GM23248 (cell line): ENCODE results near the gene CYP11A1. TPM values are rescaled to one million over a fixed set of nuclear protein-coding genes. Genes with fewer than 3 reads are reported as not detected.

Experiments
- DNase-seq: peaks from one replicate; pipeline ENCODE4 v3.0.0-alpha.2; 2015
- H2AFZ ChIP-seq: fragments of 200-600 bp; sonication (generic); 2 replicates; pipeline ENCODE4 v1.6.1; 2016; ENCODE audit warnings: antibody characterized with exemption
- H3F3A ChIP-seq: fragments of 200-600 bp; sonication (generic); 2 replicates; pipeline ENCODE4 v1.6.1; 2016; ENCODE audit warnings: mild to moderate bottlenecking, antibody characterized with exemption, mixed run types; ENCODE audit not compliant: insufficient read depth
- H3K27ac ChIP-seq: fragments of 200-600 bp; sonication (generic); 2 replicates; pipeline ENCODE4 v1.5.1; 2016; ENCODE audit warnings: mild to moderate bottlenecking
- H3K27me3 ChIP-seq: fragments of 200-600 bp; sonication (generic); replicated peaks from 2 replicates; pipeline ENCODE4 v1.6.1; 2016; ENCODE audit warnings: mild to moderate bottlenecking; ENCODE audit not compliant: insufficient read depth
- H3K36me3 ChIP-seq: fragments of 200-600 bp; sonication (generic); 2 replicates; pipeline ENCODE4 v1.6.1; 2016; ENCODE audit warnings: low read depth, mild to moderate bottlenecking
- H3K4me1 ChIP-seq: fragments of 200-600 bp; sonication (generic); 2 replicates; pipeline ENCODE4 v1.6.1; 2016; ENCODE audit warnings: mild to moderate bottlenecking; ENCODE audit not compliant: insufficient read depth
- H3K4me2 ChIP-seq: fragments of 200-600 bp; sonication (generic); one replicate; pipeline ENCODE4 v1.6.1; 2016; ENCODE audit warnings: mild to moderate bottlenecking; ENCODE audit not compliant: unreplicated experiment
- H3K4me3 ChIP-seq: fragments of 200-600 bp; sonication (generic); 2 replicates; pipeline ENCODE4 v1.5.1; 2016; ENCODE audit warnings: mild to moderate bottlenecking
- H3K79me2 ChIP-seq: fragments of 200-600 bp; sonication (generic); 2 replicates; pipeline ENCODE4 v1.6.1; 2016; ENCODE audit warnings: mild to moderate bottlenecking; ENCODE audit not compliant: insufficient read depth
- H3K9ac ChIP-seq: fragments of 200-600 bp; sonication (generic); 2 replicates; pipeline ENCODE4 v1.6.1; 2016; ENCODE audit warnings: mild to moderate bottlenecking
- H3K9me2 ChIP-seq: fragments of 200-600 bp; sonication (generic); 2 replicates; pipeline ENCODE4 v1.6.1; 2016; ENCODE audit warnings: mixed run types, mild to moderate bottlenecking, moderate library complexity; ENCODE audit not compliant: insufficient read depth
- H3K9me3 ChIP-seq: fragments of 200-600 bp; sonication (generic); one replicate; pipeline ENCODE4 v1.6.1; 2017; ENCODE audit warnings: low read depth
- H4K20me1 ChIP-seq: fragments of 200-600 bp; sonication (generic); 2 replicates; pipeline ENCODE4 v1.6.0; 2016; ENCODE audit not compliant: insufficient read depth
- EZH2 ChIP-seq: fragments of 200-600 bp; sonication (generic); IDR thresholded peaks from 2 replicates; pipeline ENCODE4 v1.6.1; 2018; ENCODE audit warnings: antibody characterized with exemption, mild to moderate bottlenecking; ENCODE audit not compliant: insufficient read depth, poor library complexity, severe bottlenecking
- EZH2phosphoT487 ChIP-seq: fragments of 200-600 bp; sonication (generic); IDR thresholded peaks from 2 replicates; pipeline ENCODE4 v1.6.1; 2018; ENCODE audit warnings: antibody characterized with exemption, moderate library complexity, mild to moderate bottlenecking, low read depth; ENCODE audit not compliant: insufficient read depth
- WGBS, 2 experiments: methylation state at CpG; one replicate each; pipeline ENCODE4 v1.1.6; 2015 to 2017; ENCODE audit warnings: low lambda C conversion rate in 2 of 2, low coverage in 1 of 2; ENCODE audit errors: missing lambda C conversion rate in 2 of 2; 5-methylcytosine and 5-hydroxymethylcytosine counted together
- in situ Hi-C: fragments of 300-500 bp; cut with MboI; formaldehyde crosslinking; loops from 2 replicates; pipeline ENCODE4 v1.15.0; 2020
- polyA plus RNA-seq: library from polyadenylated mRNA; unstranded; fragments of >200 nt; fragmentation: Nextera tagmentation; extraction: Ambion mirVana; gene quantifications from 2 replicates; pipeline ENCODE4 v1.2.1, GENCODE V29; 2016
- total RNA-seq: library from RNA; depleted of rRNA; stranded (reverse); fragments of >200 nt; shearing (Covaris generic); gene quantifications from 2 replicates; pipeline ENCODE4 v1.2.3, GENCODE V29; 2014

CYP11A1 gene
- total and polyA plus RNA-seq, 2 experiments from 2014 or later, result 0.32 to 1.2 TPM

DNA sequence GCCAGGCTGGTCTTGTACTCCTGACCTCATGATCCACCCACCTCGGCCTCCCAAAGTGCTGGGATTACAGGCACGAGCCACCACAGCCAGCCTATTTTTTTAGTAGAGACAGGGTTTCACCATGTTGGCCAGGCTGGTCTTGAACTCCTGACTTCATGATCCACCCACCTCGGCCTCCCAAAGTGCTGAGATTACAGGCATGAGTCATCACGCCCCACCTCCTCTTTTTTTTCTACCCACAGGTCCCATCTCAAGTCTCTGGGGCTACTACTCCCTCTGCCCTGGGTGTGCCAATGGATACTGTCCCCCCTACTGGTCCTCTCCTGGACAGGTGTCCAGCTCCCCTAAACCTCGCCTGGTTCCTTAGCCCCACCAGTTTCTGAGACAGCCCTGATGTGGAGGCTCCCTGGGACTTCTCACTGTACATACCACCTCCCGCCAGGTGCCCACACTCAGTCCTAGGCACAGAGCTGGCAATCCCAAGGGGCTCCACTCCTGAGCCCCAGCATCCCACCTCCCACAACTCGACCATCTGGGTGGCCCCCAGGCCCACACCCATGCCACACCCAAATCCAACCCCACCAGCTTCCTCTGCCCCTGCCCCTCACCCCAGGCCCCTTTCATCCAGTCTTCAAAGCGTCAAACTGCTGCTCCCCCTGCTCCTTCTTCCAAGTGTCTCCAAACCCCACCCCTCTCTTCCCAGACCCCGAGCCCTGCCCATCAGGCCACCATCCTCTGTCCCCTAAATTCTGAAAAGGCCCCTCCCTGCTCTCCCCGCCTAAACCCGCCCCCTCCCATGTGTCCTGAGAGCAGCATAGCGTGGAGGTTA lies 13.1 kb upstream of the CYP11A1 start:
- Histone ChIP-seq H3K79me2 (no peaks in the 10 kb centered on the region), H4K20me1 (no peaks in the 10 kb centered on the region), H3K4me3 (no peak overlapping the region), H3K9ac (no peak overlapping the region), H3K36me3 (no peaks in the 10 kb centered on the region), H2AFZ (no peak overlapping the region), H3K4me1 (peaks cover 31% of the 10 kb centered on the region), H3K9me3 (no peaks in the 10 kb centered on the region), H3K27ac (no peak overlapping the region), H3K27me3 (no peaks in the 10 kb centered on the region), H3F3A (peaks cover 16% of the 10 kb centered on the region), H3K4me2 (no peak overlapping the region), H3K9me2 (no peaks in the 10 kb centered on the region)
- in situ Hi-C loops, result loop anchor here (5.0 kb wide), 1 partner anchor 57 kb away; no protein-coding TSS in a partner anchor
- TF ChIP-seq EZH2phosphoT487, result no peak
- TF ChIP-seq EZH2, result no peak
- DNase-seq, result no peak
- 57 to 59% methylated on average over 9 to 12 of the region's 12 CpGs for WGBS, 2 experiments

GRCh38 chr15:74378848-74379247 lies 11.4 kb upstream of the CYP11A1 start:
- no peak overlapping the region for H3K4me2 ChIP-seq
- H4K20me1 ChIP-seq, result no peaks in the 10 kb centered on the region
- H3K9ac ChIP-seq, result no peak overlapping the region
- H3K79me2 ChIP-seq, result no peaks in the 10 kb centered on the region
- peaks cover 10% of the 10 kb centered on the region; the same call in 1 of the 2 replicates for H3F3A ChIP-seq
- H3K4me3 ChIP-seq, result no peak overlapping the region
- no peak overlapping the region for H2AFZ ChIP-seq
- no peaks in the 10 kb centered on the region for H3K9me3 ChIP-seq
- no peaks in the 10 kb centered on the region for H3K36me3 ChIP-seq
- H3K27ac ChIP-seq, result no peak overlapping the region
- no peaks in the 10 kb centered on the region for H3K9me2 ChIP-seq
- TF ChIP-seq EZH2 (no peak), EZH2phosphoT487 (no peak)
- in situ Hi-C loops, result loop anchor here (10.0 kb wide), 2 partner anchors 246 to 386 kb away; no protein-coding TSS in a partner anchor
- WGBS, 2 experiments, result 50 to 56% methylated on average over 9 of the region's 9 CpGs
- no peaks in the 10 kb centered on the region for H3K27me3 ChIP-seq
- DNase-seq, result peak; percentile 42
- H3K4me1 ChIP-seq, result peaks cover 20% of the 10 kb centered on the region

DNA sequence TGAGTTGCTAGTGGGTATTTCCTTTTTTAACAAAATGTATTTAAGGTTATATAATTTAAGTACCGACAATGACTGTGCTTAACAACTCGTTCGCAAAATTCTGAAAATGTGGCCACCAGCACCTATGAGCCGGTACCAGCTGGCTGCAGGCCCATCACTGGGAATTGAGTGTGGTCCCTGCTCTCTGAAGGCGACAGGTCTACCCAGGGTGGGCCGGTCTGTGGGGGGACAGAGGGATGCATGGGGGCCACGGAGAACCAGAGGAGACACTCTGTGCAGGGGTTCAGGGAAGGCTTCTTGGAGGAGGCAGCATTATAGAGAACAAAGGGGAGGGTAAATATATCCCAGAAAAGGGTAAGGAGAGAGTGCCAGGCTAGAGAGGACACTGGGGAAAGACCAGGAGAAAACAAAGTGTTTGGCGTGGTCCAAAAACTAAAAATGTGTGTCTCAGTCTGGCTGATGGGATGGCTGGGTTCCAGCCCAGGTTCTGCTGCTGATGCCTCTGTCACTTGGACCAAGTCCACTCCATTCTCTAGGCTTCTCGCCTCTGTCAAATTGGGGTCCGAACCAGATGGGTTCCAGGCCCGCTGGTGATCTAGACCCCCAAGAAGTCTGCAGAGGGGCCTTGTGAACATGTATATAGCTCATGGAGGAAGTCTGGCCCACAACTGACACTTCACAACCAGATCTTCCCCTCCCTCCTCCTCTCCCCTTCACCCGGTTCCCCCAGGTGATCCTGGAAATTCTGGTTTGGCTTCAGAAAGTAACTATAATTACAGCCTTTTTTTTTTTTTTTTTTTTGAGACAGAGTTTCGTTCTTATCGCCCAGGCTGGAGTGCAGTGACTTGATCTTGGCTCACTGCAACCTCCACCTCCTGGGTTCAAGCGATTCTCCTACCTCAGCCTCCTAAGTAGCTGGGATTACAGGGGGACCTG lies 10.7 kb upstream of the CYP11A1 start:
- H3K9me2 ChIP-seq, result no peaks in the 10 kb centered on the region
- H3K4me2 ChIP-seq, result no peak overlapping the region
- no peaks in the 10 kb centered on the region for H3K27me3 ChIP-seq
- no peak for DNase-seq
- H4K20me1 ChIP-seq, result no peaks in the 10 kb centered on the region
- H3K9ac ChIP-seq, result no peak overlapping the region
- TF ChIP-seq EZH2phosphoT487 (no peak), EZH2 (no peak)
- H2AFZ ChIP-seq, result no peak overlapping the region
- no peaks in the 10 kb centered on the region for H3K79me2 ChIP-seq
- no peak overlapping the region for H3K27ac ChIP-seq
- in situ Hi-C loops, result loop anchor here (10.0 kb wide), 2 partner anchors 247 to 387 kb away; no protein-coding TSS in a partner anchor
- peaks cover 16% of the 10 kb centered on the region; the same call in 1 of the 2 replicates for H3K4me1 ChIP-seq
- no peaks in the 10 kb centered on the region for H3K36me3 ChIP-seq
- H3K9me3 ChIP-seq, result no peaks in the 10 kb centered on the region
- H3K4me3 ChIP-seq, result no peak overlapping the region
- 80 to 85% methylated on average over 15 of the region's 15 CpGs for WGBS, 2 experiments
- peaks cover 7% of the 10 kb centered on the region; the same call in 1 of the 2 replicates for H3F3A ChIP-seq
